ENCODE measurements around the gene ESPL1.

Gene ESPL1

GRCh38 chr12:53333289-53333688 lies 65.2 kb downstream of the ESPL1 start:
- DNase-seq (ENCODE audit: extremely low read depth in 1 of 2, low read depth in 1 of 2): no peak

- DNase-seq (ENCODE audit: extremely low read depth in 1 of 2, low read depth in 1 of 2): no peak
Observed at GRCh38 chr12:53333845-53334244, 65.7 kb downstream of the ESPL1 start.

GRCh38 chr12:53334822-53335221 lies 66.7 kb downstream of the ESPL1 start:
- DNase-seq (ENCODE audit: extremely low read depth in 1 of 2, low read depth in 1 of 2): no peak

- no peak for DNase-seq (ENCODE audit: extremely low read depth in 1 of 2, low read depth in 1 of 2)
Observed at GRCh38 chr12:53336181-53336681, 68.1 kb downstream of the ESPL1 start, which contains the start of gene SP7. TSS of gene SP7 (minus strand) at chr12:53336354. CDS start at chr12:53335646, 708 bp downstream.

GRCh38 chr12:53338017-53338416 lies 69.9 kb downstream of the ESPL1 start:
- DNase-seq (ENCODE audit: extremely low read depth in 1 of 2, low read depth in 1 of 2): no peak

GRCh38 chr12:53338916-53339315 lies 70.8 kb downstream of the ESPL1 start:
- DNase-seq (ENCODE audit: extremely low read depth in 1 of 2, low read depth in 1 of 2): no peak

GRCh38 chr12:53340398-53340797 lies 72.3 kb downstream of the ESPL1 start:
- DNase-seq (ENCODE audit: extremely low read depth in 1 of 2, low read depth in 1 of 2): no peak
